Neural cell (in vitro differentiated cells): ENCODE measurements around the gene TRNAU1AP.
"Not testable (repeated sequence)": the region's sequence is repeated elsewhere in the genome, so short reads cannot be mapped to it uniquely, and the experiment has no call there.

Source experiments
- CTCF ChIP-seq: fragments of 450-650 bp; IDR thresholded peaks from 2 replicates; pipeline ENCODE4 v1.5.1; 2014; ENCODE audit warnings: antibody characterized with exemption, mild to moderate bottlenecking, moderate library complexity; ENCODE audit not compliant: poor library complexity, severe bottlenecking
- EZH2 ChIP-seq: fragments of 200-600, 300-800 bp; shearing (Covaris generic), sonication (generic); IDR thresholded peaks from 2 replicates; pipeline ENCODE4 v1.6.1; 2014; ENCODE audit warnings: antibody characterized with exemption, low read length, borderline replicate concordance, mild to moderate bottlenecking; ENCODE audit not compliant: insufficient read depth, poor library complexity, severe bottlenecking
- RAD21 ChIP-seq: fragments of 450-650 bp; conservative IDR thresholded peaks from 2 replicates; pipeline ENCODE4 v1.6.1; 2014; ENCODE audit warnings: antibody characterized with exemption, mild to moderate bottlenecking, moderate library complexity
- SMC3 ChIP-seq: fragments of 450-650 bp; conservative IDR thresholded peaks from 2 replicates; pipeline ENCODE4 v1.6.1; 2014; ENCODE audit warnings: antibody characterized with exemption, mild to moderate bottlenecking, moderate library complexity; ENCODE audit not compliant: poor library complexity
- TAF1 ChIP-seq: IDR thresholded peaks from 2 replicates; pipeline ENCODE4 v1.6.1; 2012; ENCODE audit warnings: low read depth
- TF ChIP-seq, protein P1 (sequence below): IDR thresholded peaks from 2 replicates; pipeline ENCODE4 v1.6.1; 2012; ENCODE audit warnings: borderline replicate concordance

- not testable (repeated sequence) for TF ChIP-seq SMC3, CTCF, EZH2, RAD21, TAF1
- TF ChIP-seq, protein P1, sequence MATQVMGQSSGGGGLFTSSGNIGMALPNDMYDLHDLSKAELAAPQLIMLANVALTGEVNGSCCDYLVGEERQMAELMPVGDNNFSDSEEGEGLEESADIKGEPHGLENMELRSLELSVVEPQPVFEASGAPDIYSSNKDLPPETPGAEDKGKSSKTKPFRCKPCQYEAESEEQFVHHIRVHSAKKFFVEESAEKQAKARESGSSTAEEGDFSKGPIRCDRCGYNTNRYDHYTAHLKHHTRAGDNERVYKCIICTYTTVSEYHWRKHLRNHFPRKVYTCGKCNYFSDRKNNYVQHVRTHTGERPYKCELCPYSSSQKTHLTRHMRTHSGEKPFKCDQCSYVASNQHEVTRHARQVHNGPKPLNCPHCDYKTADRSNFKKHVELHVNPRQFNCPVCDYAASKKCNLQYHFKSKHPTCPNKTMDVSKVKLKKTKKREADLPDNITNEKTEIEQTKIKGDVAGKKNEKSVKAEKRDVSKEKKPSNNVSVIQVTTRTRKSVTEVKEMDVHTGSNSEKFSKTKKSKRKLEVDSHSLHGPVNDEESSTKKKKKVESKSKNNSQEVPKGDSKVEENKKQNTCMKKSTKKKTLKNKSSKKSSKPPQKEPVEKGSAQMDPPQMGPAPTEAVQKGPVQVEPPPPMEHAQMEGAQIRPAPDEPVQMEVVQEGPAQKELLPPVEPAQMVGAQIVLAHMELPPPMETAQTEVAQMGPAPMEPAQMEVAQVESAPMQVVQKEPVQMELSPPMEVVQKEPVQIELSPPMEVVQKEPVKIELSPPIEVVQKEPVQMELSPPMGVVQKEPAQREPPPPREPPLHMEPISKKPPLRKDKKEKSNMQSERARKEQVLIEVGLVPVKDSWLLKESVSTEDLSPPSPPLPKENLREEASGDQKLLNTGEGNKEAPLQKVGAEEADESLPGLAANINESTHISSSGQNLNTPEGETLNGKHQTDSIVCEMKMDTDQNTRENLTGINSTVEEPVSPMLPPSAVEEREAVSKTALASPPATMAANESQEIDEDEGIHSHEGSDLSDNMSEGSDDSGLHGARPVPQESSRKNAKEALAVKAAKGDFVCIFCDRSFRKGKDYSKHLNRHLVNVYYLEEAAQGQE, result not testable (repeated sequence)
Measured at GRCh38 chr1:28594686-28595411, 42.0 kb downstream of the TRNAU1AP start.
